HepG2 (cell line): ENCODE data around the gene CALM1. TPM values are rescaled to one million over a fixed set of nuclear protein-coding genes. Genes with fewer than 3 reads are reported as not detected.

Experiments
- CENPX ChIP-seq: sonication (generic); formaldehyde crosslinking; IDR thresholded peaks from 2 replicates; pipeline ENCODE4 v1.9.0; 2021; ENCODE audit warnings: mild to moderate bottlenecking, missing genetic modification reagents, moderate library complexity
- PAF1 ChIP-seq: IDR thresholded peaks from 2 replicates; pipeline ENCODE4 v1.6.1; 2016; ENCODE audit warnings: missing genetic modification reagents, missing compliant biosample characterization
- ZBTB1 ChIP-seq: sonication (generic); formaldehyde crosslinking; IDR thresholded peaks from 2 replicates; pipeline ENCODE4 v1.4.0; 2020; ENCODE audit warnings: missing genetic modification reagents, borderline replicate concordance
- ZBTB40 ChIP-seq, 2 experiments: fragments of 450-650 bp in 1 of 2; sonication (generic) in 1 of 2; formaldehyde crosslinking in 1 of 2; IDR thresholded peaks; 2 replicates each; pipeline versions ENCODE4 v1.6.1 to v1.8.0; 2016 to 2022; ENCODE audit warnings: antibody characterized with exemption in 1 of 2, mild to moderate bottlenecking in 1 of 2, missing genetic modification reagents in 1 of 2
- ZNF543 ChIP-seq: sonication (generic); formaldehyde crosslinking; IDR thresholded peaks from 2 replicates; pipeline ENCODE4 v1.4.0; 2020; ENCODE audit warnings: mild to moderate bottlenecking, missing genetic modification reagents
- polyA plus RNA-seq, 8 experiments: library from polyadenylated mRNA; depleted of rRNA in 3 of 8; stranded (reverse) in 7 of 8; unstranded in 1 of 8; fragments of >200 nt; fragmentation: Illumina TruSeq in 4 of 8; extraction: Trizol in 4 of 8; gene quantifications; 2 replicates each; pipeline versions ENCODE4 v1.2.1 to v1.2.3, GENCODE V29; 2011 to 2016; ENCODE audit warnings: low read depth in 4 of 8, missing spikeins in 1 of 8, mixed read lengths in 1 of 8; ENCODE audit not compliant: insufficient read depth in 1 of 8
- total RNA-seq, 5 experiments: library from RNA; depleted of rRNA; stranded (reverse); fragments of >200 nt; fragmentation: Illumina TruSeq; extraction: Trizol; gene quantifications; 2 replicates each; pipeline ENCODE4 v1.2.3, GENCODE V29; 2016; ENCODE audit warnings: low read depth in 1 of 5

Gene CALM1
- total and polyA plus RNA-seq, 2 of the 13 experiments (the other 11 are each of a cell fraction or from before 2014, with no cell fraction given) = 110 to 238 TPM

DNA sequence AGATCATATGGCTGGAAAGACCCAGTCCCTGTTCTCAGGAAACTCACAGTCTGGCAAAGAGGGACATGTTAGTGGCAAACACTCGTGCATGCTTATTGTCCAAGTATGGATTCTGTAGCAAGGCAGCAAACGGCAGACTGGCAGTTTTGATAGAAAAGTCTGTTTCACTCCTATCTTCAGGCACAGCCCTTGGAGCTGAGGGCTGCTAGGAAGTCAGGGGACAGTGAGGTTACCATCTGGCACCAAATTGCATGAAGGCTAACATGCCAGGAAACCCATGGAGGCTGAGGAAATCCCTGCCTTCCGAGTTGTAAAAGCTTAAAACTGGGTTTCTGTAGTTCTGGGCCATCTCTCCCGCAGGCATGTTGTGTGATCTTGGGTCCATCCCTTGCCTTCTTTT is 32.9 kb downstream of the CALM1 start (continued):
- TF ChIP-seq ZBTB40 (IDR thresholded peaks at IDR 0.05) (no peak), ZBTB40 (CRISPR knock-in tag; IDR thresholded peaks at IDR 0.05) (no peak), ZBTB1 (CRISPR knock-in tag) (no peak), PAF1 (CRISPR knock-in tag) (no peak), ZNF543 (no peak), CENPX (CRISPR knock-in tag) (no peak)
